NB4 (cell line): ENCODE data around the gene LRRC28.

Experiments
- MYC ChIP-seq: IDR thresholded peaks from 2 replicates; pipeline ENCODE4 v1.6.1; 2011; ENCODE audit warnings: low read depth, low read length
- POLR2A ChIP-seq: IDR thresholded peaks from 2 replicates; pipeline ENCODE4 v1.6.1; 2011; ENCODE audit warnings: mild to moderate bottlenecking; ENCODE audit not compliant: insufficient read length; ENCODE audit errors: extremely low read depth
- TF ChIP-seq, protein P1 (sequence below): IDR thresholded peaks from one replicate; pipeline ENCODE4 v1.5.1; 2012; ENCODE audit warnings: low read depth, low read length
- TF ChIP-seq, protein P2 (sequence below): IDR thresholded peaks from 2 replicates; pipeline ENCODE4 v1.6.1; 2011; ENCODE audit warnings: low read depth, low read length

DNA sequence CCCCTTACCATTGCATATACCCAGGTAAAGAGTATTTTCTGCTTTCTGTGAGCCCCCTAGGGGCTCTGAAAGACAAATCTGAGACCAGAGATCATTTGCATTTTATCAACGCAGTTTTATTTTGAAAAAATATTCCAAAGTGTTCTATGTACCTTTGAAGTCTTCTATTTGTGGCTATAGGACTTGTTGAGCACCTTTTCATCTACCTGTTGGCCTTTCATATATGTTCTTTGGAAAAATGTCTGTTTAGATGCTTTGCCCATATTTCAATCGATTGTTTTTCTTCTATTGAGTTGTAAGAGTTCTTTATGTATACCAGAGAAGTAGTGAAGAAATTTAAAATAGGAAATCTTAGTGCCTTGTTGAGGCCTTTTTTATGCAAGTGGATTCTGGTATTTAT lies 94.0 kb downstream of the LRRC28 start:
- TF ChIP-seq, protein P1, sequence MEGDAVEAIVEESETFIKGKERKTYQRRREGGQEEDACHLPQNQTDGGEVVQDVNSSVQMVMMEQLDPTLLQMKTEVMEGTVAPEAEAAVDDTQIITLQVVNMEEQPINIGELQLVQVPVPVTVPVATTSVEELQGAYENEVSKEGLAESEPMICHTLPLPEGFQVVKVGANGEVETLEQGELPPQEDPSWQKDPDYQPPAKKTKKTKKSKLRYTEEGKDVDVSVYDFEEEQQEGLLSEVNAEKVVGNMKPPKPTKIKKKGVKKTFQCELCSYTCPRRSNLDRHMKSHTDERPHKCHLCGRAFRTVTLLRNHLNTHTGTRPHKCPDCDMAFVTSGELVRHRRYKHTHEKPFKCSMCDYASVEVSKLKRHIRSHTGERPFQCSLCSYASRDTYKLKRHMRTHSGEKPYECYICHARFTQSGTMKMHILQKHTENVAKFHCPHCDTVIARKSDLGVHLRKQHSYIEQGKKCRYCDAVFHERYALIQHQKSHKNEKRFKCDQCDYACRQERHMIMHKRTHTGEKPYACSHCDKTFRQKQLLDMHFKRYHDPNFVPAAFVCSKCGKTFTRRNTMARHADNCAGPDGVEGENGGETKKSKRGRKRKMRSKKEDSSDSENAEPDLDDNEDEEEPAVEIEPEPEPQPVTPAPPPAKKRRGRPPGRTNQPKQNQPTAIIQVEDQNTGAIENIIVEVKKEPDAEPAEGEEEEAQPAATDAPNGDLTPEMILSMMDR: no peak
- TF ChIP-seq POLR2A (no peak), MYC (no peak)
- TF ChIP-seq, protein P2, sequence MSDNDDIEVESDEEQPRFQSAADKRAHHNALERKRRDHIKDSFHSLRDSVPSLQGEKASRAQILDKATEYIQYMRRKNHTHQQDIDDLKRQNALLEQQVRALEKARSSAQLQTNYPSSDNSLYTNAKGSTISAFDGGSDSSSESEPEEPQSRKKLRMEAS: no peak
